Suprapubic skin (tissue), 4 donors: ENCODE results near the gene NSUN4. TPM values are rescaled to one million over a fixed set of nuclear protein-coding genes. Genes with fewer than 3 reads are reported as not detected.
A peak's percentile ranks its signal among the peaks of the same experiment; 100 is the strongest.

Experiments used
- DNase-seq, 2 donors: peaks; one replicate each; pipeline ENCODE4 v3.0.0-alpha.2; 2019; ENCODE audit warnings: low spot score in 2 of 2
- H3K27ac ChIP-seq: fragments of 200-600 bp; sonication (generic); one replicate; pipeline ENCODE4 v1.5.1; 2019
- H3K27me3 ChIP-seq: fragments of 200-600 bp; sonication (generic); one replicate; pipeline ENCODE4 v1.5.1; 2019
- H3K36me3 ChIP-seq: fragments of 200-600 bp; sonication (generic); one replicate; pipeline ENCODE4 v1.5.1; 2019
- H3K4me1 ChIP-seq: fragments of 200-600 bp; sonication (generic); one replicate; pipeline ENCODE4 v1.5.1; 2019
- H3K4me3 ChIP-seq: fragments of 200-600 bp; sonication (generic); one replicate; pipeline ENCODE4 v1.5.1; 2019; ENCODE audit warnings: mild to moderate bottlenecking
- H3K9me3 ChIP-seq: fragments of 200-600 bp; sonication (generic); one replicate; pipeline ENCODE4 v1.5.1; 2019
- CTCF ChIP-seq, 2 donors: fragments of 200-600 bp in 1 of 2; fragments of 450-650 bp in 1 of 2; sonication (generic) in 1 of 2; IDR thresholded peaks; one replicate each; pipeline ENCODE4 v1.5.1; 2016 to 2019; ENCODE audit warnings: antibody characterized with exemption in 2 of 2, mild to moderate bottlenecking in 1 of 2, moderate library complexity in 1 of 2
- EP300 ChIP-seq: sonication (generic); formaldehyde crosslinking; IDR thresholded peaks from one replicate; pipeline ENCODE4 v1.6.1; 2017; ENCODE audit warnings: antibody characterized with exemption
- POLR2A ChIP-seq, 2 donors: fragments of 450-650 bp; IDR thresholded peaks; one replicate each; pipeline ENCODE4 v1.6.1; 2017; ENCODE audit warnings: antibody characterized with exemption in 2 of 2, mild to moderate bottlenecking in 2 of 2, moderate library complexity in 2 of 2
- POLR2AphosphoS5 ChIP-seq, 3 donors: sonication (generic); formaldehyde crosslinking; IDR thresholded peaks; one replicate each; pipeline ENCODE4 v1.6.1; 2017; ENCODE audit warnings: antibody characterized with exemption in 3 of 3
- WGBS: methylation state at CpG from one replicate; pipeline ENCODE4 v1.1.5; 2018; 5-methylcytosine and 5-hydroxymethylcytosine counted together
- total RNA-seq, 4 donors: library from RNA; depleted of rRNA; stranded (reverse); fragments of >200 nt; gene quantifications; one replicate each; pipeline ENCODE4 v1.1.0, GENCODE V29; 2016

The NSUN4 gene
- total RNA-seq, 4 donors from 2014 or later, result 21.3 to 27.5 (median 24.3) TPM

- Histone ChIP-seq H3K36me3 (no peaks in the 10 kb centered on the region), H3K9me3 (no peaks in the 10 kb centered on the region), H3K4me1 (peaks cover 32% of the 10 kb centered on the region), H3K4me3 (no peak overlapping the region), H3K27me3 (no peaks in the 10 kb centered on the region), H3K27ac (peak overlapping the region; percentile 14)
- 18% methylated on average over 6 of the region's 10 CpGs for WGBS
- peak in 2 of 3 donors; percentile 17 to 31 for TF ChIP-seq POLR2AphosphoS5 (IDR thresholded peaks at IDR 0.05)
- no peak for TF ChIP-seq EP300
- DNase-seq, result peak in 1 of 2 donors; percentile 77
Observed at GRCh38 chr1:46401964-46402626, 61.5 kb downstream of the NSUN4 start.

- no peaks in the 10 kb centered on the region for H3K27me3 ChIP-seq
- TF ChIP-seq CTCF (IDR thresholded peaks at IDR 0.05) (no peak), POLR2A (IDR thresholded peaks at IDR 0.05) (no peak), EP300 (no peak), POLR2AphosphoS5 (IDR thresholded peaks at IDR 0.05) (no peak)
- DNase-seq, result no peak
- no peak overlapping the region for H3K27ac ChIP-seq
- no peak overlapping the region for H3K4me3 ChIP-seq
- H3K36me3 ChIP-seq, result peaks cover 7% of the 10 kb centered on the region
- no peaks in the 10 kb centered on the region for H3K9me3 ChIP-seq
- WGBS, result 95% methylated on average over 5 of the region's 5 CpGs
- peaks cover 29% of the 10 kb centered on the region for H3K4me1 ChIP-seq
Observed at GRCh38 chr1:46403916-46404315, 63.3 kb downstream of the NSUN4 start.

GRCh38 chr1:46404482-46405196 is 64.0 kb downstream of the NSUN4 start:
- TF ChIP-seq POLR2AphosphoS5 (IDR thresholded peaks at IDR 0.05) (no peak), CTCF (IDR thresholded peaks at IDR 0.05) (no peak), POLR2A (IDR thresholded peaks at IDR 0.05) (no peak), EP300 (no peak)
- Histone ChIP-seq H3K36me3 (peaks cover 9% of the 10 kb centered on the region), H3K4me1 (peaks cover 29% of the 10 kb centered on the region), H3K27ac (no peak overlapping the region), H3K4me3 (no peak overlapping the region), H3K27me3 (no peaks in the 10 kb centered on the region), H3K9me3 (no peaks in the 10 kb centered on the region)
- no peak for DNase-seq
- 91% methylated on average over 6 of the region's 7 CpGs for WGBS

- peaks cover 29% of the 10 kb centered on the region for H3K4me1 ChIP-seq
- peaks cover 14% of the 10 kb centered on the region for H3K36me3 ChIP-seq
- 100% methylated on average over 3 of the region's 12 CpGs for WGBS
- H3K27me3 ChIP-seq, result no peaks in the 10 kb centered on the region
- no peak overlapping the region for H3K4me3 ChIP-seq
- no peaks in the 10 kb centered on the region for H3K9me3 ChIP-seq
- no peak for TF ChIP-seq EP300
- TF ChIP-seq POLR2AphosphoS5 (IDR thresholded peaks at IDR 0.05), result no peak
- TF ChIP-seq POLR2A (IDR thresholded peaks at IDR 0.05), result no peak
- TF ChIP-seq CTCF (IDR thresholded peaks at IDR 0.05), result no peak
- no peak for DNase-seq
- H3K27ac ChIP-seq, result no peak overlapping the region
Observed at GRCh38 chr1:46405197-46405555, 64.6 kb downstream of the NSUN4 start.

GRCh38 chr1:46405724-46406123 is 65.1 kb downstream of the NSUN4 start:
- H3K27ac ChIP-seq, result no peak overlapping the region
- TF ChIP-seq CTCF (IDR thresholded peaks at IDR 0.05), result no peak
- TF ChIP-seq EP300, result no peak
- TF ChIP-seq POLR2AphosphoS5 (IDR thresholded peaks at IDR 0.05), result no peak
- TF ChIP-seq POLR2A (IDR thresholded peaks at IDR 0.05), result no peak
- H3K4me3 ChIP-seq, result no peak overlapping the region
- no peaks in the 10 kb centered on the region for H3K27me3 ChIP-seq
- no peaks in the 10 kb centered on the region for H3K9me3 ChIP-seq
- 97% methylated on average over 5 of the region's 17 CpGs for WGBS
- DNase-seq, result no peak
- peaks cover 32% of the 10 kb centered on the region for H3K4me1 ChIP-seq
- H3K36me3 ChIP-seq, result peaks cover 14% of the 10 kb centered on the region
